CD4-positive, alpha-beta T cell treated with Interleukin-1 beta for 1 hour (primary cell): ENCODE measurements around the gene NECTIN2.
"Not testable (repeated sequence)": the region's sequence is repeated elsewhere in the genome, so short reads cannot be mapped to it uniquely, and the experiment has no call there.

Experiments used
- DNase-seq, 2 donors: peaks; one replicate each; pipeline ENCODE4 v3.0.0-alpha.2; 2020 to 2022

Gene NECTIN2

GRCh38 chr19:44911896-44912295 is 65.8 kb downstream of the NECTIN2 start:
- DNase-seq, result not testable (repeated sequence)

- DNase-seq, result no peak
Observed at GRCh38 chr19:44912854-44913253, 66.8 kb downstream of the NECTIN2 start.

- DNase-seq, result not testable (repeated sequence)
Observed at GRCh38 chr19:44913512-44914432, 67.7 kb downstream of the NECTIN2 start.

- peak; percentile 80 for DNase-seq
Observed at GRCh38 chr19:44914433-44915206, 68.5 kb downstream of the NECTIN2 start, which contains the start of gene APOC1. APOC1 (plus strand) TSS chr19:44914608; CDS start chr19:44914892, 284 bp downstream.

- DNase-seq, result no peak
Observed at GRCh38 chr19:44924243-44924725, 78.2 kb downstream of the NECTIN2 start.

- peak in 1 of 2 donors; percentile 15 for DNase-seq
Observed at GRCh38 chr19:44925114-44925891, 79.2 kb downstream of the NECTIN2 start.

GRCh38 chr19:44926245-44927077 is 80.4 kb downstream of the NECTIN2 start:
- DNase-seq, result not testable (repeated sequence)

- DNase-seq, result no peak
Observed at GRCh38 chr19:44927746-44928145, 81.6 kb downstream of the NECTIN2 start.

GRCh38 chr19:44930088-44930487 is 84.0 kb downstream of the NECTIN2 start:
- DNase-seq, result no peak

GRCh38 chr19:44931541-44931940 is 85.4 kb downstream of the NECTIN2 start:
- DNase-seq, result no peak
